ENCODE data around the gene SLC45A1.

Gene SLC45A1

DNA sequence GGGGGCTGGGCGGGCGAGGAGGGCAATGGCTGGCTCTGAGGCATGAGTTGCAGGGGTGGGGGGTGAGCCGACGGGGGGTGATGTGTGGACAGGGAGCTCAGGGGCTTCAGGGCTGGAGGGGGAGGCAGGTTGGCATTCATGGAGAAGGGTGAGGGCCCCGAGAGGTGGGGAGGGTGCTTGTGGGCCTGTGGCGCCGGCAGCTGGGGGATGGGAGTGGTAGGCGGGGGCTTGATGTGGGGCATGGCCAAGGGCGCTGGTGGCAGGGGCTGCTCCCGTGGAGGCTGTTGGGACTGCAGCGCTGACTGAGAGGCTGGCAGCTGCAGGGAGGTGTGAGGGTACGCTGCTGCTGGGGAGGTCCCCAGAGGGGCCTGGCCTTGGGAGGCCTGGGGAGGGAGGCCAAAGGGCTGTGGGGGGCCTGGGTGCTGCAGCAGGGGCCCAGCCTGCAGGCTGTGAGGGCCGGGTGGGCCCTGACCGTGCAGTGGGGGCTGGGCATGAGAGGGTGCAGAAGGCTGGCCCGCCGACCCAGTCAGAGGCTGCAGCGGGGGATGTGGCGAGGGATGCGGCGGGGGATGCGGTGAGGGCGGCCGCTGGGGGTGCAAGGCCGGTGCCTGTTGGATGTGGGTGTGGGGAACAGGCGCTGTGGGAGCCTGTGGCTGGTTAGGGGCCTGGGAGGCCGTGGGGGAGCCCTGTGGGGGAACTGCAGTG is 42.7 kb downstream of the SLC45A1 start:
- no peak overlapping the region for H2AK5ac ChIP-seq (ENCODE audit: low read length)
- no peak overlapping the region for H3K23ac ChIP-seq (ENCODE audit: low read length)
- peaks cover 0 to 10% of the 10 kb centered on the region in 2 experiments for H3K4me1 ChIP-seq (ENCODE audit: control insufficient read depth in 1 of 2, insufficient read depth in 2 of 2, low read length in 2 of 2)
- no peak overlapping the region for H4K12ac ChIP-seq (ENCODE audit: low read depth, low read length)
- no peak overlapping the region for H3K4me3 ChIP-seq (ENCODE audit: low read depth, low read length)
- no peaks in the 10 kb centered on the region for H3K9me3 ChIP-seq (ENCODE audit: insufficient read depth, low read depth, low read length)
- WGBS (ENCODE audit: extremely low coverage, insufficient coverage, insufficient read length): no CpG with 5 or more reads among the region's 26 CpGs
- no peak for DNase-seq
- no peak overlapping the region for H2BK12ac ChIP-seq (ENCODE audit: low read length)
- no peaks in the 10 kb centered on the region for H3K27me3 ChIP-seq (ENCODE audit: insufficient read depth, low read length)
- H3K14ac ChIP-seq (ENCODE audit: low read length): no peak overlapping the region
- no peak overlapping the region for H3K4me2 ChIP-seq (ENCODE audit: low read length)
- no peak overlapping the region for H3K9ac ChIP-seq (ENCODE audit: low read length)
- no peak overlapping the region for H2AFZ ChIP-seq (ENCODE audit: insufficient read depth, low read length, poor library complexity)
- H4K8ac ChIP-seq (ENCODE audit: low read depth, low read length): no peak overlapping the region
- H3K4ac ChIP-seq (ENCODE audit: low read depth, low read length): no peak overlapping the region
- H2BK120ac ChIP-seq (ENCODE audit: insufficient read depth, low read length, poor library complexity): no peak overlapping the region
- H3K79me1 ChIP-seq (ENCODE audit: low read length): no peaks in the 10 kb centered on the region
- no peak overlapping the region for H3K18ac ChIP-seq (ENCODE audit: low read length)
- peaks cover 90 to 91% of the 10 kb centered on the region in 2 experiments for H3K36me3 ChIP-seq (ENCODE audit: control insufficient read depth in 1 of 2, insufficient read depth in 2 of 2, low read length in 2 of 2)
- no peak overlapping the region for H3K27ac ChIP-seq (ENCODE audit: low read depth, low read length)
- H3K79me2 ChIP-seq (ENCODE audit: control insufficient read depth, insufficient read depth, low read length, poor library complexity): no peaks in the 10 kb centered on the region
- no peak overlapping the region for H4K91ac ChIP-seq (ENCODE audit: low read depth, low read length)
- H2BK5ac ChIP-seq (ENCODE audit: low read depth, low read length, poor library complexity): no peak overlapping the region

- DNase-seq: no peak
- no peak overlapping the region for H3K9ac ChIP-seq (ENCODE audit: low read length)
- no peak overlapping the region for H4K12ac ChIP-seq (ENCODE audit: low read depth, low read length)
- peaks cover 89 to 91% of the 10 kb centered on the region in 2 experiments for H3K36me3 ChIP-seq (ENCODE audit: control insufficient read depth in 1 of 2, insufficient read depth in 2 of 2, low read length in 2 of 2)
- H3K27ac ChIP-seq (ENCODE audit: low read depth, low read length): no peak overlapping the region
- no peak overlapping the region for H3K4me3 ChIP-seq (ENCODE audit: low read depth, low read length)
- H3K23ac ChIP-seq (ENCODE audit: low read length): no peak overlapping the region
- H3K9me3 ChIP-seq (ENCODE audit: insufficient read depth, low read depth, low read length): no peaks in the 10 kb centered on the region
- H3K18ac ChIP-seq (ENCODE audit: low read length): no peak overlapping the region
- no peak overlapping the region for H2AFZ ChIP-seq (ENCODE audit: insufficient read depth, low read length, poor library complexity)
- H4K91ac ChIP-seq (ENCODE audit: low read depth, low read length): no peak overlapping the region
- peaks cover 0 to 10% of the 10 kb centered on the region in 2 experiments for H3K4me1 ChIP-seq (ENCODE audit: control insufficient read depth in 1 of 2, insufficient read depth in 2 of 2, low read length in 2 of 2)
- no peaks in the 10 kb centered on the region for H3K79me2 ChIP-seq (ENCODE audit: control insufficient read depth, insufficient read depth, low read length, poor library complexity)
- H2BK120ac ChIP-seq (ENCODE audit: insufficient read depth, low read length, poor library complexity): no peak overlapping the region
- no peak overlapping the region for H2AK5ac ChIP-seq (ENCODE audit: low read length)
- no peak overlapping the region for H2BK12ac ChIP-seq (ENCODE audit: low read length)
- no peak overlapping the region for H4K8ac ChIP-seq (ENCODE audit: low read depth, low read length)
- no peak overlapping the region for H2BK5ac ChIP-seq (ENCODE audit: low read depth, low read length, poor library complexity)
- H3K14ac ChIP-seq (ENCODE audit: low read length): no peak overlapping the region
- whole genome bisulfite sequencing (ENCODE audit: extremely low coverage, insufficient coverage, insufficient read length): no CpG with 5 or more reads among the region's 21 CpGs
- H3K79me1 ChIP-seq (ENCODE audit: low read length): no peaks in the 10 kb centered on the region
- H3K4me2 ChIP-seq (ENCODE audit: low read length): no peak overlapping the region
- H3K27me3 ChIP-seq (ENCODE audit: insufficient read depth, low read length): no peaks in the 10 kb centered on the region
- H3K4ac ChIP-seq (ENCODE audit: low read depth, low read length): no peak overlapping the region
Observed at GRCh38 chr1:8361198-8361849, 43.4 kb downstream of the SLC45A1 start.

- Histone ChIP-seq H4K8ac (ENCODE audit: low read depth, low read length) (no peak overlapping the region), H2AFZ (ENCODE audit: insufficient read depth, low read length, poor library complexity) (no peak overlapping the region), H3K4ac (ENCODE audit: low read depth, low read length) (no peak overlapping the region), H3K14ac (ENCODE audit: low read length) (no peak overlapping the region), H2BK5ac (ENCODE audit: low read depth, low read length, poor library complexity) (no peak overlapping the region), H2BK12ac (ENCODE audit: low read length) (no peak overlapping the region), H3K36me3 (ENCODE audit: control insufficient read depth in 1 of 2, insufficient read depth in 2 of 2, low read length in 2 of 2) (peaks cover 75 to 79% of the 10 kb centered on the region in 2 experiments), H3K27ac (ENCODE audit: low read depth, low read length) (no peak overlapping the region), H3K9ac (ENCODE audit: low read length) (no peak overlapping the region), H3K9me3 (ENCODE audit: insufficient read depth, low read depth, low read length) (peaks cover 2% of the 10 kb centered on the region), H3K4me1 (ENCODE audit: control insufficient read depth in 1 of 2, insufficient read depth in 2 of 2, low read length in 2 of 2) (peaks cover 6 to 20% of the 10 kb centered on the region in 2 experiments), H3K23ac (ENCODE audit: low read length) (no peak overlapping the region), H4K91ac (ENCODE audit: low read depth, low read length) (no peak overlapping the region), H2AK5ac (ENCODE audit: low read length) (no peak overlapping the region), H3K79me1 (ENCODE audit: low read length) (peaks cover 5% of the 10 kb centered on the region), H3K79me2 (ENCODE audit: control insufficient read depth, insufficient read depth, low read length, poor library complexity) (peaks cover 3% of the 10 kb centered on the region), H3K27me3 (ENCODE audit: insufficient read depth, low read length) (no peaks in the 10 kb centered on the region), H3K4me2 (ENCODE audit: low read length) (no peak overlapping the region), H3K4me3 (ENCODE audit: low read depth, low read length) (no peak overlapping the region), H4K12ac (ENCODE audit: low read depth, low read length) (no peak overlapping the region), H3K18ac (ENCODE audit: low read length) (no peak overlapping the region), H2BK120ac (ENCODE audit: insufficient read depth, low read length, poor library complexity) (no peak overlapping the region)
- no CpG with 5 or more reads among the region's 13 CpGs for WGBS (ENCODE audit: extremely low coverage, insufficient coverage, insufficient read length)
- no peak for DNase-seq
Observed at GRCh38 chr1:8362701-8363101, 44.8 kb downstream of the SLC45A1 start.

DNA sequence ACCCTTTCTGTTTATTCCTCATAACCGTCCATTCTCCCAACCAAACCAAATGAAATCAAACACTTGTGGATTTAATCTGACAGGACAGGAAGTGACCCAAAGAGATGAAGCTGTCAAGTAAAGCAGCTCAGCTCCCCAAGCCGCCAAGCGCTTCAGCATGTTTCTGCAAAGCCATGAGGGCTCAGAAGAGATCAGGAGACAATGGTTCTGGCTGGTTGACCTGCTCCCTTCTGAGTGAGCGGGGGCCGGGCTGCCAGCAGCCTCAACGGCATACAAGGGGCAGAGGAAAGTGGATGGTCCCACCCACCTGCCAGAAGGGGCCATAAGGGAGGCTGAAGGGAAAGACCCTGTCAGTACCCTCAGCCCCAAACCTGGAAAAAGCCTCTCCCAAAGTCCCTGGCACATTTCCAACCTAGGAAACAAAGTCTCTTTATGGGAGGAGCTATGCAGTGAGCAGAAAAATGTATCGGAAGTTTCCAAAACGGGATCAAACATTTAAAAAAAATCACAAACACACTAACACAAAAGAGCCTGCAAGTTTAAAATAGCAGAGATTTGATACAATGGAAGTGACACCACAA is 45.4 kb downstream of the SLC45A1 start:
- Histone ChIP-seq H2AFZ (ENCODE audit: insufficient read depth, low read length, poor library complexity) (no peak overlapping the region), H3K4me3 (ENCODE audit: low read depth, low read length) (no peak overlapping the region), H3K9me3 (ENCODE audit: insufficient read depth, low read depth, low read length) (peaks cover 2% of the 10 kb centered on the region), H2BK12ac (ENCODE audit: low read length) (no peak overlapping the region), H3K79me2 (ENCODE audit: control insufficient read depth, insufficient read depth, low read length, poor library complexity) (peaks cover 3% of the 10 kb centered on the region), H4K8ac (ENCODE audit: low read depth, low read length) (no peak overlapping the region), H3K23ac (ENCODE audit: low read length) (no peak overlapping the region), H3K18ac (ENCODE audit: low read length) (no peak overlapping the region), H4K12ac (ENCODE audit: low read depth, low read length) (no peak overlapping the region), H3K4me2 (ENCODE audit: low read length) (no peak overlapping the region), H3K36me3 (ENCODE audit: control insufficient read depth in 1 of 2, insufficient read depth in 2 of 2, low read length in 2 of 2) (peaks cover 70 to 73% of the 10 kb centered on the region in 2 experiments), H2BK5ac (ENCODE audit: low read depth, low read length, poor library complexity) (no peak overlapping the region), H3K27ac (ENCODE audit: low read depth, low read length) (no peak overlapping the region), H3K4ac (ENCODE audit: low read depth, low read length) (no peak overlapping the region), H3K79me1 (ENCODE audit: low read length) (peaks cover 5% of the 10 kb centered on the region), H4K91ac (ENCODE audit: low read depth, low read length) (no peak overlapping the region), H3K27me3 (ENCODE audit: insufficient read depth, low read length) (no peaks in the 10 kb centered on the region), H2AK5ac (ENCODE audit: low read length) (no peak overlapping the region), H3K4me1 (ENCODE audit: control insufficient read depth in 1 of 2, insufficient read depth in 2 of 2, low read length in 2 of 2) (peaks cover 6 to 21% of the 10 kb centered on the region in 2 experiments), H3K9ac (ENCODE audit: low read length) (no peak overlapping the region), H2BK120ac (ENCODE audit: insufficient read depth, low read length, poor library complexity) (no peak overlapping the region), H3K14ac (ENCODE audit: low read length) (no peak overlapping the region)
- WGBS (ENCODE audit: extremely low coverage, insufficient coverage, insufficient read length): 100% methylated on average over 1 of the region's 8 CpGs
- no peak for DNase-seq

All from trophoblast cell (in vitro differentiated cells and primary cell).